Measurements from ENCODE around the gene TENM4. TPM values are rescaled to one million over a fixed set of nuclear protein-coding genes. Genes with fewer than 3 reads are reported as not detected.

TENM4 gene
- total and polyA plus RNA-seq, 2 of the 8 experiments (the other 6 are each of a cell fraction or from before 2014, with no cell fraction given) = 3.5 to 7.2 TPM

DNA sequence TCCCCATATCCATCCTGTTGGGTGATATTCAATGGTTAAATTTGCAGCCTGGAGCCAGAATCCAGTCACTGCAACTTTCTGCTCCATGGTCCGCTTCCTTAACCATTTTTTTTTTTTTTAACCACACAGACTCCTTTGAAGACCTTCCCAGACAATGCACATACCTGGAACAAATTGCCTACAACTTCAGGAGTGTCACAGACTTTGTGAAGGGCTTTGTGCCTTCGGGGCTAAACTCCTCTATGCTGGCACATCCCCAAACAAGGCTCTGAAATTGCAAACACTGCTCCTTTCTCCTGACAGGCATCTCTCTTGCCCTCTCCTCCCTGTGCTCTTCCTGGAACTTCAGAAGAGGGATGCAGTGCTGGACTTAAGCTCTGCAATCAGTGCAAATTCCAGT is 40.6 kb downstream of the TENM4 start (continued):
- no peak for TF ChIP-seq RAD21 (IDR thresholded peaks at IDR 0.05 in 1 of 2, conservative IDR thresholded peaks at IDR 0.05 in 1 of 2; ENCODE audit: low read depth in 2 of 2, low read length in 2 of 2)
- TF ChIP-seq CREB1 (IDR thresholded peaks at IDR 0.05) = no peak
- TF ChIP-seq CHD1 (IDR thresholded peaks at IDR 0.05; ENCODE audit: low read depth, low read length) = no peak
- no peak for TF ChIP-seq KDM5A (IDR thresholded peaks at IDR 0.05; ENCODE audit: low read length)
- TF ChIP-seq CEBPB (IDR thresholded peaks at IDR 0.05; ENCODE audit: low read depth, low read length) = no peak
- TF ChIP-seq KDM4A (IDR thresholded peaks at IDR 0.05; ENCODE audit: low read depth, low read length, severe bottlenecking) = no peak
